Neural cell (in vitro differentiated cells): ENCODE results near the gene RAPGEF2.

Experiments
- CTCF ChIP-seq: fragments of 450-650 bp; IDR thresholded peaks from 2 replicates; pipeline ENCODE4 v1.5.1; 2014; ENCODE audit warnings: antibody characterized with exemption, mild to moderate bottlenecking, moderate library complexity; ENCODE audit not compliant: poor library complexity, severe bottlenecking
- EP300 ChIP-seq: fragments of 450-650 bp; conservative IDR thresholded peaks from 2 replicates; pipeline ENCODE4 v1.6.1; 2014; ENCODE audit warnings: antibody characterized with exemption, mild to moderate bottlenecking, moderate library complexity; ENCODE audit not compliant: poor library complexity, severe bottlenecking
- EZH2 ChIP-seq: fragments of 200-600, 300-800 bp; shearing (Covaris generic), sonication (generic); IDR thresholded peaks from 2 replicates; pipeline ENCODE4 v1.6.1; 2014; ENCODE audit warnings: antibody characterized with exemption, low read length, borderline replicate concordance, mild to moderate bottlenecking; ENCODE audit not compliant: insufficient read depth, poor library complexity, severe bottlenecking
- MXI1 ChIP-seq: fragments of 450-650 bp; conservative IDR thresholded peaks from 2 replicates; pipeline ENCODE4 v1.6.1; 2014; ENCODE audit warnings: antibody characterized with exemption, mild to moderate bottlenecking; ENCODE audit not compliant: poor library complexity, severe bottlenecking
- POLR2AphosphoS5 ChIP-seq: IDR thresholded peaks from 2 replicates; pipeline ENCODE4 v1.6.1; 2012
- RAD21 ChIP-seq: fragments of 450-650 bp; conservative IDR thresholded peaks from 2 replicates; pipeline ENCODE4 v1.6.1; 2014; ENCODE audit warnings: antibody characterized with exemption, mild to moderate bottlenecking, moderate library complexity
- REST ChIP-seq: IDR thresholded peaks from 2 replicates; pipeline ENCODE4 v1.6.1; 2012; ENCODE audit warnings: borderline replicate concordance
- SMC3 ChIP-seq: fragments of 450-650 bp; conservative IDR thresholded peaks from 2 replicates; pipeline ENCODE4 v1.6.1; 2014; ENCODE audit warnings: antibody characterized with exemption, mild to moderate bottlenecking, moderate library complexity; ENCODE audit not compliant: poor library complexity
- TAF1 ChIP-seq: IDR thresholded peaks from 2 replicates; pipeline ENCODE4 v1.6.1; 2012; ENCODE audit warnings: low read depth

- TF ChIP-seq CTCF (no peak), TAF1 (no peak), EP300 (no peak), EZH2 (no peak), POLR2AphosphoS5 (no peak), SMC3 (no peak), REST (no peak), RAD21 (no peak), MXI1 (no peak)
Observed at GRCh38 chr4:159305129-159305528, 202.2 kb downstream of the RAPGEF2 start.
